ENCODE data around the gene PDZRN3. TPM values are rescaled to one million over a fixed set of nuclear protein-coding genes. Genes with fewer than 3 reads are reported as not detected.

PDZRN3 gene
- total RNA-seq, 1 experiment from 2014 or later = not detected

DNA sequence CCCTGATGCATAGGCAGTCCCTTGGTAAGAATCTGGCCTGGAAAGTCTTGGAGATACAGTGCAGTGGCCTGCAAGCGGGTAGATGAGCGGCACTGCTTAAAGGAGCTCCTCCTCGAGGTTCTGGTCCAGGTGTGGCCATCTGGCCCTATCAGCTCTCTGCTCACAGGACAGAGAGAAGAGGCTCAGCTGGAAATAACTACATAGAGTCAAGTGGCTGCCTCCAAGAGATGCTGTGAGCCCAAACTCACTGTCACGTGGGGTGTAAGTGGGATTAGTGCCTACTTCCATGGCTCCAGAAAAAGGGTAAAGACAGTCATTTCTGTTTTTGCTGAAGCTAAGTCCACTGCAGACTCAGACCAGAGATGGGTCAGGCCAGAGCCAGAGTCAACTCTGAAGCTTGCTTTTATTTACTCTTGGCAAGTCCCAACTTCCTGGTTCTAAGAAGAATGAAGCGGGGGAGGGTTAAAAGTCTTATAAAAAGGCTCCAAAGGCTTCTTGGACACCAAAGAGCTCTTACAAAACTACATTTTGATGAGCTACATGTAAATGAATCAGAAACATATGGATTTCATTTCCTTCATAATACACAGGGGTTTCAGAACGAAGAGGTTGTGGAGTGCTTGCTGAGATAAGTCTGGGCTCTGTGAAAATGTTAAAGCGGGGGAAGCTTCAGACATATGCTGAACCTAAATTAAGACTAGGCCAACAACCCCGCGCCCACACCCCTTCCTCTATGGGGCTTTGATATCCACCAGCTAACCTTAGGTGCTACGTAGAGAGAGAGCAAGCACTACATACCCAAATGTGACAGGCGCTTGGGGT lies 77.1 kb downstream of the PDZRN3 start:
- H3K27me3 ChIP-seq (ENCODE audit: control insufficient read depth, insufficient read depth, low read length) = no peaks in the 10 kb centered on the region
- POLR2A ChIA-PET = no interaction called here
- DNase-seq (ENCODE audit: low read depth, low spot score) = no peak
- no TSS peak for BruUV-seq (replicated peaks)
- CTCF ChIA-PET = no interaction called here
- no peaks in the 10 kb centered on the region for H3K36me3 ChIP-seq (ENCODE audit: control insufficient read depth, insufficient read depth, low read length)
- no peak overlapping the region for H3K4me3 ChIP-seq (ENCODE audit: low read depth in 2 of 2, low read length in 2 of 2)
- no peaks in the 10 kb centered on the region for H3K4me1 ChIP-seq (ENCODE audit: control insufficient read depth, insufficient read depth, low read length)
- intact Hi-C loops (cut with micrococcal nuclease; ENCODE audit: unreplicated experiment) = no loop called here
- in situ Hi-C loops (cut with HindIII; ENCODE audit: low pct_unique_long_range_greater_than_20kb, low sequenced_read_pairs) = no loop called here
- no peak for ATAC-seq
- H3K27ac ChIP-seq (ENCODE audit: low read length) = no peak overlapping the region
- H3K9me3 ChIP-seq (ENCODE audit: control insufficient read depth, insufficient read depth, low read depth, low read length) = no peaks in the 10 kb centered on the region
- TF ChIP-seq SIN3A (IDR thresholded peaks at IDR 0.05; ENCODE audit: borderline replicate concordance, insufficient read depth, low read depth, low read length) (no peak), POLR2AphosphoS5 (IDR thresholded peaks at IDR 0.05; ENCODE audit: low read depth, low read length) (no peak), TCF7L2 (IDR thresholded peaks at IDR 0.05; ENCODE audit: low read depth, low read length) (no peak)
- TF ChIP-seq, protein P1, sequence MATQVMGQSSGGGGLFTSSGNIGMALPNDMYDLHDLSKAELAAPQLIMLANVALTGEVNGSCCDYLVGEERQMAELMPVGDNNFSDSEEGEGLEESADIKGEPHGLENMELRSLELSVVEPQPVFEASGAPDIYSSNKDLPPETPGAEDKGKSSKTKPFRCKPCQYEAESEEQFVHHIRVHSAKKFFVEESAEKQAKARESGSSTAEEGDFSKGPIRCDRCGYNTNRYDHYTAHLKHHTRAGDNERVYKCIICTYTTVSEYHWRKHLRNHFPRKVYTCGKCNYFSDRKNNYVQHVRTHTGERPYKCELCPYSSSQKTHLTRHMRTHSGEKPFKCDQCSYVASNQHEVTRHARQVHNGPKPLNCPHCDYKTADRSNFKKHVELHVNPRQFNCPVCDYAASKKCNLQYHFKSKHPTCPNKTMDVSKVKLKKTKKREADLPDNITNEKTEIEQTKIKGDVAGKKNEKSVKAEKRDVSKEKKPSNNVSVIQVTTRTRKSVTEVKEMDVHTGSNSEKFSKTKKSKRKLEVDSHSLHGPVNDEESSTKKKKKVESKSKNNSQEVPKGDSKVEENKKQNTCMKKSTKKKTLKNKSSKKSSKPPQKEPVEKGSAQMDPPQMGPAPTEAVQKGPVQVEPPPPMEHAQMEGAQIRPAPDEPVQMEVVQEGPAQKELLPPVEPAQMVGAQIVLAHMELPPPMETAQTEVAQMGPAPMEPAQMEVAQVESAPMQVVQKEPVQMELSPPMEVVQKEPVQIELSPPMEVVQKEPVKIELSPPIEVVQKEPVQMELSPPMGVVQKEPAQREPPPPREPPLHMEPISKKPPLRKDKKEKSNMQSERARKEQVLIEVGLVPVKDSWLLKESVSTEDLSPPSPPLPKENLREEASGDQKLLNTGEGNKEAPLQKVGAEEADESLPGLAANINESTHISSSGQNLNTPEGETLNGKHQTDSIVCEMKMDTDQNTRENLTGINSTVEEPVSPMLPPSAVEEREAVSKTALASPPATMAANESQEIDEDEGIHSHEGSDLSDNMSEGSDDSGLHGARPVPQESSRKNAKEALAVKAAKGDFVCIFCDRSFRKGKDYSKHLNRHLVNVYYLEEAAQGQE (IDR thresholded peaks at IDR 0.05; ENCODE audit: insufficient read depth in 1 of 2, low read depth in 2 of 2, low read length in 1 of 2) = no peak
- TF ChIP-seq, protein P2, sequence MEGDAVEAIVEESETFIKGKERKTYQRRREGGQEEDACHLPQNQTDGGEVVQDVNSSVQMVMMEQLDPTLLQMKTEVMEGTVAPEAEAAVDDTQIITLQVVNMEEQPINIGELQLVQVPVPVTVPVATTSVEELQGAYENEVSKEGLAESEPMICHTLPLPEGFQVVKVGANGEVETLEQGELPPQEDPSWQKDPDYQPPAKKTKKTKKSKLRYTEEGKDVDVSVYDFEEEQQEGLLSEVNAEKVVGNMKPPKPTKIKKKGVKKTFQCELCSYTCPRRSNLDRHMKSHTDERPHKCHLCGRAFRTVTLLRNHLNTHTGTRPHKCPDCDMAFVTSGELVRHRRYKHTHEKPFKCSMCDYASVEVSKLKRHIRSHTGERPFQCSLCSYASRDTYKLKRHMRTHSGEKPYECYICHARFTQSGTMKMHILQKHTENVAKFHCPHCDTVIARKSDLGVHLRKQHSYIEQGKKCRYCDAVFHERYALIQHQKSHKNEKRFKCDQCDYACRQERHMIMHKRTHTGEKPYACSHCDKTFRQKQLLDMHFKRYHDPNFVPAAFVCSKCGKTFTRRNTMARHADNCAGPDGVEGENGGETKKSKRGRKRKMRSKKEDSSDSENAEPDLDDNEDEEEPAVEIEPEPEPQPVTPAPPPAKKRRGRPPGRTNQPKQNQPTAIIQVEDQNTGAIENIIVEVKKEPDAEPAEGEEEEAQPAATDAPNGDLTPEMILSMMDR (IDR thresholded peaks at IDR 0.05) = no peak

DNA sequence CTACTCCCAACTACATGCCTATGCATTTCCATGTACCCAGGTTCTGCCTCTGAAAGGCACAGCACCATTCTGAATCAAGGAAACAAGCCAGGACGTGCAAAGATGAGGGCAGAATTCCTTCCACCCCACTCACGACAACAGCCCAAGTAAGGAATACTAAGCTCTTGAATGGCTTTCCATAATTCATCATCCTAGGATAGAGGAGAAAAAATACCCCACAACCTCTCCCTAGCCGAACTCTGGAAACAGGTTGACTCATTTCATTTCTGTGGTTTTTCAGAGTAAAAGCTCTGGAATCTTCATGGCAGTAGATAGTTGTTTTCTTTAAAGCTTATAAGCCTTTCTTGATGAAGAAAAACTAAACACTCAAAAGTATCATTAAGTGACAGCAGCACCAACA lies 77.8 kb downstream of the PDZRN3 start:
- in situ Hi-C loops (cut with HindIII; ENCODE audit: low pct_unique_long_range_greater_than_20kb, low sequenced_read_pairs) (no loop called here), intact Hi-C loops (cut with micrococcal nuclease; ENCODE audit: unreplicated experiment) (no loop called here)
- DNase-seq (ENCODE audit: low read depth, low spot score) (no peak), ATAC-seq (no peak)
- Histone ChIP-seq H3K27me3 (ENCODE audit: control insufficient read depth, insufficient read depth, low read length) (no peaks in the 10 kb centered on the region), H3K4me3 (ENCODE audit: low read depth in 2 of 2, low read length in 2 of 2) (no peak overlapping the region), H3K4me1 (ENCODE audit: control insufficient read depth, insufficient read depth, low read length) (no peaks in the 10 kb centered on the region), H3K9me3 (ENCODE audit: control insufficient read depth, insufficient read depth, low read depth, low read length) (no peaks in the 10 kb centered on the region), H3K36me3 (ENCODE audit: control insufficient read depth, insufficient read depth, low read length) (no peaks in the 10 kb centered on the region), H3K27ac (ENCODE audit: low read length) (no peak overlapping the region)
- ChIA-PET POLR2A (no interaction called here), CTCF (no interaction called here)
- no TSS peak for BruUV-seq (replicated peaks)
- TF ChIP-seq TCF7L2 (IDR thresholded peaks at IDR 0.05; ENCODE audit: low read depth, low read length) (no peak), POLR2AphosphoS5 (IDR thresholded peaks at IDR 0.05; ENCODE audit: low read depth, low read length) (no peak), SIN3A (IDR thresholded peaks at IDR 0.05; ENCODE audit: borderline replicate concordance, insufficient read depth, low read depth, low read length) (no peak)
- TF ChIP-seq, protein P1 (IDR thresholded peaks at IDR 0.05; ENCODE audit: insufficient read depth in 1 of 2, low read depth in 2 of 2, low read length in 1 of 2) = no peak
- TF ChIP-seq, protein P2 (IDR thresholded peaks at IDR 0.05) = no peak
